Measurements from ENCODE around the gene GOLGA6D.
"Not testable (repeated sequence)": the region's sequence is repeated elsewhere in the genome, so short reads cannot be mapped to it uniquely, and the experiment has no call there.

The GOLGA6D gene, protein sequence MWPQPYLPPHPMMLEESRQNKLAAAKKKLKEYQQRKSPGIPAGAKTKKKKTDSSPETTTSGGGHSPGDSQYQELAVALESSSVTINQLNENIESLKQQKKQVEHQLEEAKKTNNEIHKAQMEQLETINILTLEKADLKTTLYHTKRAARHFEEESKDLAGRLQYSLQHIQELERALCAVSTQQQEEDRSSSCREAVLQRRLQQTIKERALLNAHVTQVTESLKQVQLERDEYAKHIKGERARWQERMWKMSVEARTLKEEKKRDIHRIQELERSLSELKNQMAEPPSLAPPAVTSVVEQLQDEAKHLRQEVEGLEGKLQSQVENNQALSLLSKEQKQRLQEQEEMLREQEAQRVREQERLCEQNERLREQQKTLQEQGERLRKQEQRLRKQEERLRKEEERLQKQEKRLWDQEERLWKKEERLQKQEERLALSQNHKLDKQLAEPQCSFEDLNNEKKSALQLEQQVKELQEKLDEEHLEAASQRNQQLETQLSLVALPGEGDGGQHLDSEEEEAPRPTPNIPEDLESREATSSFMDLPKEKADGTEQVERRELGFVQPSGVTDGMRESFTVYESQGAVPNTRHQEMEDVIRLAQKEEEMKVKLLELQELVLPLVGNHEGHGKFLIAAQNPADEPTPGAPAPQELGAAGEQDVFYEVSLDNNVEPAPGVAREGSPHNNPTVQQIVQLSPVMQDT

DNA sequence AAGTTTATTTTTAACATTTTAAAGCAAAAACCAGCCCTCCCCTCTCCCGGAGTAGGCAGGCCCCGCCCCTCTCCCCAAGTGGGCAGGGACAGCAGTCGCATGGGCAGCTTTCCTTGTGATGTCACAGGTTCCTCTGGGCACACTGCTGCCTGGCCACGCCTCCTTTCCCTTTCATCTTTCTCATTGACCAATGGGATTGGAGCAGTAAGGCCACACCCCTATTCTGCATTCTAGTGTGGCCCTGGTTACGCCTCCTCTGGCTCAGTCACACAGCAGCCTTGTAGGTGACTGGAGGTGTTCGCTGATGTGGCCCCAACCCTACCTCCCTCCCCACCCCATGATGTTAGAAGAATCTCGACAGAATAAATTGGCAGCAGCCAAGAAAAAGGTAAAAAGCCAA lies at the start of gene GOLGA6D:
Gene GOLGA6D, plus strand, starts transcription at position 264 of the 400 bp plus-strand sequence. Its CDS starts 41 bp downstream, at position 305.
- FAIRE-seq; DNase-seq (ENCODE audit: insufficient read length, low spot score): not testable (repeated sequence)

DNA sequence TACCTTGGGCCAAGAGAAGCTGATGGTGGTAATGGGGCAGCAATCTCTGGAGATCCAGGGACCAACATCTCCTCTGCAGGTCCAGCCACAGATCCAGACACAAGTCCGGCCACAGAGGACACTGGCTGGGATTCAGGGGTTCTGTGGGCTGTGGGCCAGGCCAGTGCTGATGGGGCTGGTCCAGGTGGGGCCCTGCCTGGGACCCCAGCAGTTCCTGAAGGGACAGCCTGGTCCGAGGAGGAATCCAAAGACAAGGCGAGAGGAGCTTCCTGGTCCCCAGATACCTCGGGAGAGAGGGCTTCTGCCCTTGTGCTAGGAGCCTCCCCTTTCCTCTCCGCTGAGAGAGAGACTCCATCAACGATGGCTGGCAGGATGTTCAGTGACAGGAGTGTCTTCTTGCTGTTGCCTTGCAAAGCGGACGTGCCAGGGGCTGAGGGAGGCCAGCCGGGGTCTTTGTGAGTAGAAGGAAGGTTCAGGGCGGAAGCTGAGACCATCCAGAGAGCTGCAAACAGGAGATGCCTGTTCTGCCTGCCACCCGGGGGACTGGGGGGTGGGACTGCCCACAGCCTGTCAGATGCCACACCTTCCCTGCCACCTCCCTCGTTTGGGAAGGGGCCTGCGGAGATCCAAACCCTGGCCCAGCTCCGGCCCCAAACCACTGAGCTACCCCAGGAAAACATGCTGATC lies 49.0 kb upstream of the GOLGA6D start:
- FAIRE-seq (no peak), DNase-seq (ENCODE audit: insufficient read length, low spot score) (no peak)
- TF ChIP-seq, protein P1, sequence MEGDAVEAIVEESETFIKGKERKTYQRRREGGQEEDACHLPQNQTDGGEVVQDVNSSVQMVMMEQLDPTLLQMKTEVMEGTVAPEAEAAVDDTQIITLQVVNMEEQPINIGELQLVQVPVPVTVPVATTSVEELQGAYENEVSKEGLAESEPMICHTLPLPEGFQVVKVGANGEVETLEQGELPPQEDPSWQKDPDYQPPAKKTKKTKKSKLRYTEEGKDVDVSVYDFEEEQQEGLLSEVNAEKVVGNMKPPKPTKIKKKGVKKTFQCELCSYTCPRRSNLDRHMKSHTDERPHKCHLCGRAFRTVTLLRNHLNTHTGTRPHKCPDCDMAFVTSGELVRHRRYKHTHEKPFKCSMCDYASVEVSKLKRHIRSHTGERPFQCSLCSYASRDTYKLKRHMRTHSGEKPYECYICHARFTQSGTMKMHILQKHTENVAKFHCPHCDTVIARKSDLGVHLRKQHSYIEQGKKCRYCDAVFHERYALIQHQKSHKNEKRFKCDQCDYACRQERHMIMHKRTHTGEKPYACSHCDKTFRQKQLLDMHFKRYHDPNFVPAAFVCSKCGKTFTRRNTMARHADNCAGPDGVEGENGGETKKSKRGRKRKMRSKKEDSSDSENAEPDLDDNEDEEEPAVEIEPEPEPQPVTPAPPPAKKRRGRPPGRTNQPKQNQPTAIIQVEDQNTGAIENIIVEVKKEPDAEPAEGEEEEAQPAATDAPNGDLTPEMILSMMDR (IDR thresholded peaks at IDR 0.05; ENCODE audit: insufficient read depth, missing control alignments) = no peak

DNA sequence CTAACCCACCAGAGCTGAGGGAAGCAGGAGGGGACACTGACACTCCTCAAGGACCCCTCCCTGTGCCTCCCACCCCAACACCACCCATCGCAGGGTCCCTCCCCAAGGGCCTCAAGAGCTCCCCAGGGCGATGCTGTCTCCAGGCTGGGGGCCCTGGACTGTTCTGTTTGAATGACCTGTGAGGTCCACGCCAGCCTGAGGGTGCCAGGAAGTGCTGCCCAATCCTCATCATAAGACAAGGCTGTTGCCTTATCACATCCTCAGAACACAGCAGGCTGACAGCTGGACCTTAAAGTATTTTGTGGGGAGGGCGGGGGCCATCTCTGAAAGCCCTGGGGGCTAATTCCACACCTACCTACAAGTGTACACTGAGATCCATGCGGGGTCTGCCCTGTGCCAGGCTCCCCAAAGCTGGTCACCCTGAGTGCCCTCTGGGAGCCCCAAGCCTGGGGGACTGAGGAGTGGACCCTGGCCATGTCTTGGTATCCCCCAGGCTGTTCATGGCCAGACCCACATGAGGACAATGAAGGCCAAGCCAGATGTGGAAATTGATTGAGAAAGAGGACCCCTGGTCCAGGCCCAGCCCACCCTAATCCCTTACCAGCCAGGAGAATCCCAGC lies 48.3 kb upstream of the GOLGA6D start:
- FAIRE-seq (no peak), DNase-seq (ENCODE audit: insufficient read length, low spot score) (no peak)
- TF ChIP-seq, protein P1 (IDR thresholded peaks at IDR 0.05; ENCODE audit: insufficient read depth, missing control alignments) = no peak

DNA sequence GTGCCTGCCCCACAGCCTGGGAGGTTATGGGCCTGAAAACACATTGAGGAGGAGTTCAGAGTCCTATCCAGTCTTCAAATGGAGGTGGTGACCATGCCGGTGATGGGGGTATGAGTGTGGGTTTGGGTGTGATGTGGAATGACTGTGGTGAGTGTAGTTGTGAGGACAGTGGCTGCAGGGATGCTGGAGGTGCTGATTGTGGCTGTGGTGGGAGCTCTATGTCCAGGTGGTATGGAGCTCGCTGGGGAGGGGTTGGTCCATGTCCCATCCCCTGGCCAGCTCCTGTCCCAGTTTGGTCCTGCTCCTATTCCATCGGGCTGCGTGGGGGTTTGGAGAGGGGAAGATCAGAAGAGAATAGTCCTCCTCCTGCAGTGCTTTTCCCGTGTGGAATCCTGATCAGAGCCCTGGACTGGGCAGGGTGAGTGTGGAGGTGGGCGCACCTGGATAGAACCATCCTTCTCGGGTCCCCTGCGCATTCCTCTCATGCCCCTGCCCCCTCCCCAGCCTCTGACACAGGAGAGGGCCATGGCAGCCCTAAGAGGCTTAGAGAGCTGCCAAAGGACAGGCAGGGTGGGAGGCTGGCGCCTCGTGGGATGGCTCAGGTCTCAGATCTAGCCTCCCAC lies 47.5 kb upstream of the GOLGA6D start:
- TF ChIP-seq, protein P1 (IDR thresholded peaks at IDR 0.05; ENCODE audit: insufficient read depth, missing control alignments) = no peak
- no peak for FAIRE-seq

DNA sequence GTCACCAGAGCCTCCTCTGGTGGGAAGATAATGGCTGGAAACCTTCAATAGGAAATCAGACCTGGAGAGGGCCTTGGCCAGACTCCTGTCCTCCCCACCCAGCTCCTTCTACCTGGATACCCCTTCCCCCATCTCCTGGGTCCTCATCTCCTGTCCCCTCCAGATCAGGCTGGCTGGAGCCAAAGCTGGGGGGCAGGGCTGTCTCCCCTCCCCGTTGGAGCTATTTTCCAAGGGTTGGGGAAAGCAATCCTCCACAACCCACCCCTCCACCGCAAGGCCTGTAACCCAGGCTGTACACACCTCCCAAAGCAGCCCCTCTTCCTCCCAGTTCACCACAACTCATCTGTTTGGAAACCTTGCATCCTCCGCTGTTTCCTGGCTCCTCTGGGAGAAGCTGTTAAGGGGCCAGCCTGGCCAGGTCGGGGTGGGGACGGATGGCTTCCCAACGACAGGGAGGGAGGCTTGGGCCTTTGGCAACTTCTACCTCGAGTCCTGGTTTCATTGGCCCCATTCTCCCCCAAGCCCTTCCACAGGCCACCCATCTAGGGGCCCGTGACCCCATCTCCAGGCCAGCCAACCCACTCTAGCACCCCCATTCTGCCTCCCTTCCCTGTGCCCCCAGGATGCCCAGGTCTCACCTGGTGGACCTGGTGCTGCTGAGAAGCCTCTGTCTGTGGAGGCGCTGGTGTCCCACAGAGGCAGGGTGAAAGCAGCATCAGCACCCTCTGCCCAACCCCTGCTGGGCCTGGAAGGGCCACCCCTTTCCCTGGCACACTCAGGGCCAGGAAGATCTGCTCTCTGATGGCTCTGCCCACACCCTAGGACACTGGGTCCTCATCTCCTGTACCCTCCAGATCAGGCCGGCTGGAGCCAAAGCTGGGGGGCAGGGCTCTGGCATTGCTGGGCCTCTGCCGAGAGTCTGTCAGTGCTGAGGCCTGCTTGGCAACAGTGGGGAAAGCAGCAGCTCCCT lies 46.6 kb upstream of the GOLGA6D start:
- TF ChIP-seq, protein P1 (IDR thresholded peaks at IDR 0.05; ENCODE audit: insufficient read depth, missing control alignments) = no peak
- no peak for FAIRE-seq
- DNase-seq (ENCODE audit: insufficient read length, low spot score) = no peak

More for the DNA sequence above, 47.5 kb upstream of the GOLGA6D start:
- no peak for DNase-seq (ENCODE audit: insufficient read length, low spot score)

DNA sequence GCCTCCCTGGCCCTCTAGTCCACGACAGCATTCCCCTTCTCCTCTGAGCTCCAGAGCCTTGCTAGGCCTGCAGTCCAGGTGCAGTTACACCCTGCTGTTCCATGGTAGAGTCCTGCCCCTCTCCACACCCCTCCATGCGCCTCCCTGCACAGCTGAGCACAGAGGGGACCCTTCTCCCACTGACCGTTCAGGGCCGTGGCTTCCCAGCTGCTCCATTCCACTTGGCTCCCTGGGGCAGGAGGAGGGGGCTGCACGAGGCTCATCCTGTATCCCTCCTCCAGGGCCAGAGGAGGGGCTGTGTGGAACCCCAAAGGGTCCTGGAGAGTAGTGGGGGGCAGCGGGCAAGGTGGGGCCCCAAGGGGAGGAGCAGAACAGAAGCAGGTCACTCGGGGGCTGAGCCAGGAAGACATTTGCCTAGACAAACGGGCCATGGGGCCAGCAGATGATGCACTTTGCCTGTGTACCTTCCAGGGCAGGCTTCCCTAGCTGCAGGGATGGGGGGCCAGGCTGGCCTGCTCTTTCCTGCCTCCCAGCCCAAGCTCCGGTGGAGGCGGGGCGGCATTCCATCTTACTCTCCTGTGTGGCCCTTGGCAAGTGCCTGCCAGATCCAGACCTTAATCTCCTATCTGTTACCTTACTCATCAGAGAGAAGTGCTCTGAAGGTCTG lies 45.2 kb upstream of the GOLGA6D start:
- TF ChIP-seq, protein P1 (IDR thresholded peaks at IDR 0.05; ENCODE audit: insufficient read depth, missing control alignments) = no peak
- no peak for DNase-seq (ENCODE audit: insufficient read length, low spot score)

More for the DNA sequence above, 45.2 kb upstream of the GOLGA6D start:
- FAIRE-seq = no peak

Measured in D721Med (cell line).